GM23338 (cell line): Measurements from ENCODE around the gene SLC8A1.

Experiments
- CREB1 ChIP-seq: fragments of 250-450 bp; sonication (Bioruptor Pico); IDR thresholded peaks from 2 replicates; pipeline ENCODE4 v1.5.0; 2020; ENCODE audit warnings: low read depth, mild to moderate bottlenecking, moderate library complexity
- CTCF ChIP-seq, 2 experiments: fragments of 200-600 bp in 1 of 2; sonication (generic) in 1 of 2; conservative IDR thresholded peaks; 2 replicates each; pipeline versions ENCODE4 v1.5.1 to v1.6.1; 2016 to 2017; ENCODE audit warnings: antibody characterized with exemption in 2 of 2, low read depth in 2 of 2, mild to moderate bottlenecking in 2 of 2, moderate library complexity in 1 of 2
- EZH2 ChIP-seq: fragments of 200-600 bp; sonication (generic); IDR thresholded peaks from one replicate; pipeline ENCODE4 v1.8.0; 2017; ENCODE audit warnings: antibody characterized with exemption, mild to moderate bottlenecking, low read depth; ENCODE audit not compliant: unreplicated experiment
- EZH2phosphoT487 ChIP-seq: fragments of 200-600 bp; sonication (generic); IDR thresholded peaks from one replicate; pipeline ENCODE4 v1.8.1; 2018; ENCODE audit warnings: antibody characterized with exemption; ENCODE audit not compliant: unreplicated experiment
- JUNB ChIP-seq: IDR thresholded peaks from one replicate; pipeline ENCODE4 v1.6.1; 2016; ENCODE audit warnings: antibody characterized with exemption; ENCODE audit not compliant: unreplicated experiment
- POLR2AphosphoS5 ChIP-seq: IDR thresholded peaks from 2 replicates; pipeline ENCODE4 v1.6.1; 2016; ENCODE audit warnings: antibody characterized with exemption, low read depth

GRCh38 chr2:40428439-40428838 is 23.5 kb downstream of the SLC8A1 start:
- TF ChIP-seq CTCF (conservative IDR thresholded peaks at IDR 0.05; ENCODE audit: low read depth in 2 of 2) = no peak
- TF ChIP-seq EZH2 = no peak
- no peak for TF ChIP-seq POLR2AphosphoS5
- no peak for TF ChIP-seq JUNB
- TF ChIP-seq EZH2phosphoT487 = no peak
- TF ChIP-seq CREB1 (CRISPR knock-in tag) = no peak
